K562 (cell line): ENCODE data around the gene NRCAM. TPM values are rescaled to one million over a fixed set of nuclear protein-coding genes. Genes with fewer than 3 reads are reported as not detected.

Experiments
- ATAC-seq: fragments of 200-7000 bp; cut with Tn5 transposase; 3 replicates; pipeline ENCODE4 v1.9.1; 2020; ENCODE audit warnings: moderate library complexity
- BruUV-seq: library from RNA; stranded (reverse); fragments of 400-500 nt; replicated peaks from 2 replicates; lab custom pipeline; 2021; lab: Mats Ljungman, UMichigan
- CTCF ChIA-PET: fragments of 300-600 bp; formaldehyde crosslinking; extraction: SDS; loops from one replicate; lab custom pipeline; 2021; ENCODE audit warnings: low intra/inter-chr PET ratio; lab: Yijun Ruan, JAX
- POLR2A ChIA-PET: fragments of 300-600, 350-650 bp; sonication (Branson Sonifier 250); formaldehyde crosslinking; extraction: SDS; loops from one replicate; lab custom pipeline; 2021; ENCODE audit warnings: antibody characterized with exemption, inconsistent platforms; lab: Yijun Ruan, JAX
- DNase-seq, 4 experiments: peaks; one replicate each; pipeline versions ENCODE4 v3.0.0 to v3.0.0-alpha.2; 2011 to 2018; ENCODE audit warnings: low spot score in 3 of 4, mixed read lengths in 3 of 4; ENCODE audit errors: extremely low read depth in 1 of 4
- FAIRE-seq: peaks from 2 replicates; lab custom pipeline; 2011; peaks lifted over from hg19 to GRCh38; lab: Jason Lieb, UNC
- H2AFZ ChIP-seq: 2 replicates; pipeline ENCODE4 v1.6.0; 2011; ENCODE audit warnings: low read depth, low read length, control low read depth, inconsistent platforms
- H3K27ac ChIP-seq: fragments of 200-600 bp; 3 replicates; pipeline ENCODE4 v1.8.0; 2011; ENCODE audit warnings: low read depth, mild to moderate bottlenecking, control low read depth, inconsistent platforms, low read length, moderate library complexity, mixed read lengths; ENCODE audit errors: extremely low read depth
- H3K27me3 ChIP-seq, 2 experiments: fragments of 300-600 bp in 1 of 2; 2 replicates in 1 of 2; 3 replicates in 1 of 2; pipeline versions ENCODE4 v1.6.0 to v1.8.0; 2011; ENCODE audit warnings: inconsistent platforms in 2 of 2, low read length in 2 of 2, mild to moderate bottlenecking in 1 of 2, mixed read lengths in 1 of 2, moderate library complexity in 1 of 2; ENCODE audit not compliant: control insufficient read depth in 2 of 2, insufficient read depth in 2 of 2
- H3K36me3 ChIP-seq: fragments of 300-600 bp; 3 replicates; pipeline ENCODE4 v1.8.0; 2011; ENCODE audit warnings: mild to moderate bottlenecking, low read length, inconsistent platforms; ENCODE audit not compliant: control insufficient read depth, insufficient read depth
- H3K4me1 ChIP-seq, 2 experiments: fragments of 200-600 bp in 1 of 2; replicated peaks in 1 of 2; 2 replicates in 1 of 2; 3 replicates in 1 of 2; pipeline versions ENCODE4 v1.5.1 to v1.8.0; 2011; ENCODE audit warnings: inconsistent platforms in 2 of 2, low read length in 2 of 2, mild to moderate bottlenecking in 1 of 2, mixed read lengths in 1 of 2, moderate library complexity in 1 of 2; ENCODE audit not compliant: control insufficient read depth in 2 of 2, insufficient read depth in 2 of 2
- H3K4me2 ChIP-seq: 2 replicates; pipeline ENCODE4 v1.6.1; 2011; ENCODE audit warnings: low read length, control low read depth, inconsistent platforms, mixed read lengths; ENCODE audit not compliant: insufficient read depth
- H3K4me3 ChIP-seq: fragments of 200-600 bp; sonication (generic), shearing (Covaris generic); 2 replicates; pipeline ENCODE4 v1.5.1; 2016; ENCODE audit warnings: control low read depth, inconsistent platforms
- H3K79me2 ChIP-seq: fragments of 200-600 bp; 3 replicates; pipeline ENCODE4 v1.8.0; 2011; ENCODE audit warnings: low read length, inconsistent platforms; ENCODE audit not compliant: control insufficient read depth, insufficient read depth
- H3K9ac ChIP-seq, 2 experiments: 2 replicates each; pipeline versions ENCODE4 v1.6.0 to v1.6.1; 2011; ENCODE audit warnings: low read depth in 2 of 2, low read length in 2 of 2, control low read depth in 1 of 2, inconsistent platforms in 1 of 2, mild to moderate bottlenecking in 1 of 2, mixed read lengths in 1 of 2; ENCODE audit not compliant: insufficient read depth in 1 of 2
- H3K9me1 ChIP-seq: one replicate; pipeline ENCODE4 v1.6.0; 2011; ENCODE audit warnings: inconsistent platforms, mild to moderate bottlenecking, low read length, moderate library complexity; ENCODE audit not compliant: control insufficient read depth, insufficient read depth
- H3K9me3 ChIP-seq: replicated peaks from 2 replicates; pipeline ENCODE4 v1.5.1; 2011; ENCODE audit warnings: low read depth, low read length, inconsistent platforms; ENCODE audit not compliant: control insufficient read depth, insufficient read depth
- H4K20me1 ChIP-seq: replicated peaks from 2 replicates; pipeline ENCODE4 v1.6.1; 2011; ENCODE audit warnings: low read length, inconsistent platforms, mixed read lengths; ENCODE audit not compliant: control insufficient read depth, insufficient read depth
- EWSR1 ChIP-seq: fragments of 450-650 bp; IDR thresholded peaks from 2 replicates; pipeline ENCODE4 v1.6.1; 2018; ENCODE audit warnings: borderline replicate concordance, mild to moderate bottlenecking, low read depth, moderate library complexity; ENCODE audit not compliant: partially characterized antibody
- ILF3 ChIP-seq: fragments of 450-650 bp; IDR thresholded peaks from 2 replicates; pipeline ENCODE4 v1.6.1; 2018; ENCODE audit warnings: antibody characterized with exemption, mild to moderate bottlenecking, moderate library complexity, borderline replicate concordance
- MCM2 ChIP-seq: fragments of 450-650 bp; IDR thresholded peaks from 2 replicates; pipeline ENCODE4 v1.6.1; 2017; ENCODE audit warnings: low read depth, mild to moderate bottlenecking
- SFPQ ChIP-seq: fragments of 200-400 bp; formaldehyde crosslinking; IDR thresholded peaks from 2 replicates; pipeline ENCODE4 v1.6.1; 2017; ENCODE audit warnings: mild to moderate bottlenecking, low read depth, low read length, moderate library complexity
- SOX6 ChIP-seq: fragments of 450-650 bp; IDR thresholded peaks from 2 replicates; pipeline ENCODE4 v1.6.1; 2014; ENCODE audit warnings: mild to moderate bottlenecking
- TAF9B ChIP-seq: fragments of 450-650 bp; IDR thresholded peaks from 2 replicates; pipeline ENCODE4 v1.6.1; 2018; ENCODE audit warnings: mild to moderate bottlenecking; ENCODE audit not compliant: partially characterized antibody
- TSHZ1 ChIP-seq: fragments of 250-450 bp; sonication (Bioruptor Pico); IDR thresholded peaks from 2 replicates; pipeline ENCODE4 v1.4.0; 2020; ENCODE audit warnings: mild to moderate bottlenecking, moderate library complexity
- ZFPM2 ChIP-seq: fragments of 250-450 bp; sonication (Bioruptor Pico); IDR thresholded peaks from 2 replicates; pipeline ENCODE4 v1.5.1; 2022; ENCODE audit warnings: mild to moderate bottlenecking
- ZHX1 ChIP-seq: fragments of 150-350 bp; conservative IDR thresholded peaks from 2 replicates; pipeline ENCODE4 v1.6.1; 2014; ENCODE audit warnings: low read length
- ZNF253 ChIP-seq: fragments of 250-450 bp; sonication (Bioruptor Pico); conservative IDR thresholded peaks from 2 replicates; pipeline ENCODE4 v1.6.1; 2021; ENCODE audit warnings: mild to moderate bottlenecking
- in situ Hi-C: fragments of 300-500 bp; cut with MboI; formaldehyde crosslinking; loops from 4 replicates; pipeline ENCODE4 v1.15.0; 2018; ENCODE audit warnings: inconsistent platforms, mixed read lengths
- intact Hi-C: fragments of 100-400 bp; cut with micrococcal nuclease; formaldehyde crosslinking; loops from 2 replicates; pipeline ENCODE4 v1.14.2; 2022
- polyA plus RNA-seq, 8 experiments: library from polyadenylated mRNA; depleted of rRNA in 4 of 8; stranded (reverse) in 5 of 8; unstranded in 3 of 8; fragments of >200 nt; fragmentation: Nextera tagmentation in 2 of 8; fragmentation: Illumina TruSeq in 1 of 8; extraction: Ambion mirVana in 2 of 8; extraction: Trizol in 1 of 8; gene quantifications; 2 replicates each; pipeline versions ENCODE4 v1.2.1 to v1.2.3, GENCODE V29; 2011 to 2014; ENCODE audit warnings: inconsistent platforms in 1 of 8, missing spikeins in 1 of 8
- total RNA-seq, 7 experiments: library from RNA; depleted of rRNA in 6 of 7; stranded (reverse); fragments of >200 nt in 6 of 7; fragmentation: Illumina TruSeq in 2 of 7; extraction: Trizol in 2 of 7; gene quantifications; 2 replicates each; pipeline versions ENCODE4 v1.2.1 to v1.2.3, GENCODE V29; 2011 to 2021; ENCODE audit warnings: low replicate concordance in 1 of 7

Gene NRCAM
- total and polyA plus RNA-seq, 9 of the 15 experiments (the other 6 are each of a cell fraction or from before 2014, with no cell fraction given), result 0.03 to 0.54 (median 0.12) TPM; not detected in 1

GRCh38 chr7:108374899-108375298 lies 81.3 kb downstream of the NRCAM start:
- no peaks in the 10 kb centered on the region; a peak in 1 of 5 replicates for H3K27me3 ChIP-seq
- in situ Hi-C loops, result no loop called here
- ChIA-PET POLR2A (interaction anchor here (0.6 to 1.2 kb wide), 3 partner anchors 10 to 203 kb away, joined by 3 to 4 read pairs (median 3); no protein-coding TSS in a partner anchor), CTCF (no interaction called here)
- no peaks in the 10 kb centered on the region for H3K9me1 ChIP-seq
- DNase-seq (no peak), ATAC-seq (no peak), FAIRE-seq (no peak)
- no peaks in the 10 kb centered on the region for H3K79me2 ChIP-seq
- no peak overlapping the region for H3K9ac ChIP-seq
- H3K4me3 ChIP-seq, result no peak overlapping the region
- intact Hi-C loops, result no loop called here
- TF ChIP-seq SFPQ (no peak), ILF3 (no peak), MCM2 (no peak), ZFPM2 (CRISPR knock-in tag) (no peak), TAF9B (no peak), EWSR1 (no peak), ZNF253 (CRISPR knock-in tag) (no peak), ZHX1 (no peak), TSHZ1 (no peak), SOX6 (no peak)
- H3K4me1 ChIP-seq, result no peaks in the 10 kb centered on the region
- BruUV-seq, result no TSS peak
- H3K27ac ChIP-seq, result no peak overlapping the region
- no peak overlapping the region for H3K4me2 ChIP-seq
- no peaks in the 10 kb centered on the region for H3K9me3 ChIP-seq
- no peaks in the 10 kb centered on the region for H3K36me3 ChIP-seq
- H2AFZ ChIP-seq, result no peak overlapping the region
- no peaks in the 10 kb centered on the region for H4K20me1 ChIP-seq
